HL-60 (cell line): ENCODE results near the gene PTPRN2.

Experiments used
- DNase-seq, 2 experiments: peaks; one replicate each; pipeline ENCODE4 v3.0.0-alpha.2; 2010 to 2020; ENCODE audit warnings: low read depth in 1 of 2, low spot score in 1 of 2
- H3K27ac ChIP-seq: fragments of 250-450 bp; sonication (Bioruptor Pico); replicated peaks from 2 replicates; pipeline ENCODE4 v1.5.1; 2020; ENCODE audit warnings: mild to moderate bottlenecking, moderate library complexity
- H3K27me3 ChIP-seq: fragments of 250-450 bp; sonication (Bioruptor Pico); 2 replicates; pipeline ENCODE4 v1.5.1; 2021; ENCODE audit warnings: mild to moderate bottlenecking, moderate library complexity; ENCODE audit not compliant: insufficient read depth, poor library complexity, severe bottlenecking
- H3K4me3 ChIP-seq: replicated peaks from 2 replicates; pipeline ENCODE4 v1.5.1; 2011; ENCODE audit warnings: mild to moderate bottlenecking, control low read depth, low read length; ENCODE audit not compliant: insufficient read depth
- GABPA ChIP-seq: IDR thresholded peaks from 2 replicates; pipeline ENCODE4 v1.6.1; 2012; ENCODE audit warnings: low read depth
- POLR2AphosphoS5 ChIP-seq: IDR thresholded peaks from 2 replicates; pipeline ENCODE4 v1.6.1; 2012; ENCODE audit warnings: low read depth
- SPI1 ChIP-seq: IDR thresholded peaks from 2 replicates; pipeline ENCODE4 v1.6.1; 2012; ENCODE audit warnings: low read depth, mild to moderate bottlenecking, borderline replicate concordance
- TF ChIP-seq, protein P1 (sequence below): IDR thresholded peaks from 2 replicates; pipeline ENCODE4 v1.6.1; 2012; ENCODE audit warnings: low read depth; ENCODE audit not compliant: insufficient replicate concordance
- TF ChIP-seq, protein P2 (sequence below): IDR thresholded peaks from one replicate; pipeline ENCODE4 v1.5.1; 2011; ENCODE audit warnings: low read length, control low read depth, inconsistent platforms; ENCODE audit not compliant: insufficient read depth

Gene PTPRN2

DNA sequence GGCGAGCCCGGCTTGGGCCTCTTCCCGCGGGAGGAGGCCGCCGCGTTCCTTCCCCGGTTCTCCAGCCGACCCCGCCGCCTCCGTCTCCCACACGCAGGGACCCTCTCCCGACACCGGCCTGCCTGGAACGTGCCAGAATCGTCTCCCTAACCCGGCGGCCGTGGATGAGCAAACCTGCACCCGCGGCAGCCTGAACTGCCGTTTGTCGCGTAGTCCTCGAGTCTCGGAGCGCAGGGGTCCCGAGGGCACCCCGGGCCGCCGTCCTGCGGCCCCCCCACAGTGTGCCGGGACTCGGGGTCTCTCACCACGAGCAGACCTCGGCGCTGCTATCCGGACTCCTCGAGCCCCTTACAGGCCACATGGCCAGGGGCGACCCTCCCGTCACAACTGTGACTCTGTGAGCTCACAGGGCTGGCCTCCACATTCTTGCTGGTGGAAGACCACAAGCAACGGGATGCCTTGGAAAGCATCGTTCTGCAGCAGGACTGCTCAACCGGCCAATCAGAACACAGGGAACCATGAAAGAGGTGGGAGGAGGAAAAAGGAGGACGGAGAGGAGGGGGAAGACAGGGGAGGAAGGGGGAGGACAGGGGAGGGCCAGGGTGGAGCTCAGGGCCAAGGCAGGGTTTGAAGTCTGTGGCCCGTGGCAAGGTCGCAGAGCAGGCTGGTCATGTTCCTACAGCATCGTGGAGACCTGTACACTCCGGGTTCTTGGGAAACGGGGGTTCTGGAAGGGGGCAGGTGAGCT, 973.9 kb downstream of the PTPRN2 start:
- no peaks in the 10 kb centered on the region for H3K27me3 ChIP-seq
- no peak for DNase-seq
- TF ChIP-seq GABPA = no peak
- TF ChIP-seq, protein P1, sequence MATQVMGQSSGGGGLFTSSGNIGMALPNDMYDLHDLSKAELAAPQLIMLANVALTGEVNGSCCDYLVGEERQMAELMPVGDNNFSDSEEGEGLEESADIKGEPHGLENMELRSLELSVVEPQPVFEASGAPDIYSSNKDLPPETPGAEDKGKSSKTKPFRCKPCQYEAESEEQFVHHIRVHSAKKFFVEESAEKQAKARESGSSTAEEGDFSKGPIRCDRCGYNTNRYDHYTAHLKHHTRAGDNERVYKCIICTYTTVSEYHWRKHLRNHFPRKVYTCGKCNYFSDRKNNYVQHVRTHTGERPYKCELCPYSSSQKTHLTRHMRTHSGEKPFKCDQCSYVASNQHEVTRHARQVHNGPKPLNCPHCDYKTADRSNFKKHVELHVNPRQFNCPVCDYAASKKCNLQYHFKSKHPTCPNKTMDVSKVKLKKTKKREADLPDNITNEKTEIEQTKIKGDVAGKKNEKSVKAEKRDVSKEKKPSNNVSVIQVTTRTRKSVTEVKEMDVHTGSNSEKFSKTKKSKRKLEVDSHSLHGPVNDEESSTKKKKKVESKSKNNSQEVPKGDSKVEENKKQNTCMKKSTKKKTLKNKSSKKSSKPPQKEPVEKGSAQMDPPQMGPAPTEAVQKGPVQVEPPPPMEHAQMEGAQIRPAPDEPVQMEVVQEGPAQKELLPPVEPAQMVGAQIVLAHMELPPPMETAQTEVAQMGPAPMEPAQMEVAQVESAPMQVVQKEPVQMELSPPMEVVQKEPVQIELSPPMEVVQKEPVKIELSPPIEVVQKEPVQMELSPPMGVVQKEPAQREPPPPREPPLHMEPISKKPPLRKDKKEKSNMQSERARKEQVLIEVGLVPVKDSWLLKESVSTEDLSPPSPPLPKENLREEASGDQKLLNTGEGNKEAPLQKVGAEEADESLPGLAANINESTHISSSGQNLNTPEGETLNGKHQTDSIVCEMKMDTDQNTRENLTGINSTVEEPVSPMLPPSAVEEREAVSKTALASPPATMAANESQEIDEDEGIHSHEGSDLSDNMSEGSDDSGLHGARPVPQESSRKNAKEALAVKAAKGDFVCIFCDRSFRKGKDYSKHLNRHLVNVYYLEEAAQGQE = no peak
- TF ChIP-seq SPI1 = no peak
- TF ChIP-seq POLR2AphosphoS5 = no peak
- TF ChIP-seq, protein P2, sequence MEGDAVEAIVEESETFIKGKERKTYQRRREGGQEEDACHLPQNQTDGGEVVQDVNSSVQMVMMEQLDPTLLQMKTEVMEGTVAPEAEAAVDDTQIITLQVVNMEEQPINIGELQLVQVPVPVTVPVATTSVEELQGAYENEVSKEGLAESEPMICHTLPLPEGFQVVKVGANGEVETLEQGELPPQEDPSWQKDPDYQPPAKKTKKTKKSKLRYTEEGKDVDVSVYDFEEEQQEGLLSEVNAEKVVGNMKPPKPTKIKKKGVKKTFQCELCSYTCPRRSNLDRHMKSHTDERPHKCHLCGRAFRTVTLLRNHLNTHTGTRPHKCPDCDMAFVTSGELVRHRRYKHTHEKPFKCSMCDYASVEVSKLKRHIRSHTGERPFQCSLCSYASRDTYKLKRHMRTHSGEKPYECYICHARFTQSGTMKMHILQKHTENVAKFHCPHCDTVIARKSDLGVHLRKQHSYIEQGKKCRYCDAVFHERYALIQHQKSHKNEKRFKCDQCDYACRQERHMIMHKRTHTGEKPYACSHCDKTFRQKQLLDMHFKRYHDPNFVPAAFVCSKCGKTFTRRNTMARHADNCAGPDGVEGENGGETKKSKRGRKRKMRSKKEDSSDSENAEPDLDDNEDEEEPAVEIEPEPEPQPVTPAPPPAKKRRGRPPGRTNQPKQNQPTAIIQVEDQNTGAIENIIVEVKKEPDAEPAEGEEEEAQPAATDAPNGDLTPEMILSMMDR = no peak
- no peak overlapping the region for H3K4me3 ChIP-seq
- H3K27ac ChIP-seq = no peak overlapping the region

DNA sequence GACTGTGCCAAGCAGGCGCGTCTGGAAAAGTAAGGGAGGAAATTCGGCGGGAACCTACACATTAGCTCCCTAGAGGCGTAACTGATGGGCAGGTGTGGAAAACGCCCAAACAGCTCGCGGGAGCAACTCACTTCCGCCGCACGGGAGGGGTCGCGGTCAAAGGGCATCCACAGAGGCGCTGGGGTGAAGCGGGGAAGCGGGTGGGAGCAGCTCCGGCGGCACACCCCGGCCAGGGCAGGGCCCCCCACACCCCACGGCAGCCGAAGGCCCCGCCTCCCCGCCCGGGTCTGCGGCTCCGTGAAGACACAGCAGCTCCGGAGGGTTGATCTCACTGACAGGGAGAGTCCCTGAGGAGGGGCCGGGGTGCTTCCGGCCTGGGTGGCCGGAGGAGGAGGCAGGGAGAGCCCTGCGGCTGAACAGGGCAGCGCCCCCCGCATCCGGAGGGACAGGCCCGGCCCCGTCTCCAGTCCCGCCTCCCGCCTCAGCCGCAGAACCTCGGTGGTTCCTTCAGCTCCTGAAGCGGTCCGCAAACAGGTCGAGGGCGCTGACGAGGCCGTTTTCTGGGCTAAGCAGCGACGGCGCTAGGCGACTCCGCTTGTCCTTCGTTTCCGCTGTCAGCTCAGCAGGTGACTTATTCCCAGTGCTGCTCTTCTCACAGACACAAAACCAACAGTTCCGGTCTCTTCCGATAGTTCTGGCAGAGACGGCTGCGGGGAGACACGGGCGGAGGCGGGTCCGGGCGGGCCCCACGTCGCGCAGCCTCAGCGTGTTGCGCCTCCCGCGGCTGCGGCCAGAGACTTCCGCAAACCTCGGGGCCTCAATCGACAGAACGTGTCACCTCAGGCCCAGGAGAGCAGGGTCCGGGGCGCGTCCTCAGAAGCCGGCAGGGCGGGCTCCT, 974.7 kb downstream of the PTPRN2 start:
- H3K4me3 ChIP-seq = peak overlapping the region; percentile 6; the same call in 1 of the 2 replicates
- no peak overlapping the region for H3K27ac ChIP-seq

DNA sequence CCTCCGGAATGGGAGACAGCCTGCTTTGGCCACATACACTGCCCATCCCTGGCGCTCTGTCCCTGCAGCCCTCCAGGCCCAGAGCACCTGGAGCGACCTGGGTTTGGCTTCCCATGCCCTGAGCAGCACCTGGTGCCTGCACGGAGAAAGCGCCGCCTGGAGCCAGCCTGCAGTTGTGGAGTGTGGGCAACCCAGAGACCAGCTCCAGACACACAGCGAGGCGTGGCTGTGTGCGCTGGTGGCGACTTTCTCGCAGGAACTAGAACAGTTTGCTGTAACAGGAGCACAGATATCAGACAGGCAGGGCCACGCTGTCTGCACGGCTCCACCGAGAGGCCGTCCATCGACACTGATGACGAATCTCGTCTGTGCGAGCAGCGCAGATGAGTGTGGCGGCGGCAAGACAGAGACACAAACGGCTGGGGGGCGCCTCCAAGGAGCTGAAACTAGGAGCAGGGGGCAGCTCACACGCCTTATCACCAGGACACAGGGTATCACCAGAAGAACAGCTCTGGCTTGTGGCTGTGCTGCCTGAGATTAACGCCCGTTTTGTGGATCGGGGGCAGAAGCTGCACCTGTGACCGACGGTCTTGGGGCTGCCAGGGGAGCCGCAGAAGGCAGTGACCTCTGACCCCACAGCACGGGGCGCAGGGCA, 975.5 kb downstream of the PTPRN2 start:
- no peak overlapping the region for H3K4me3 ChIP-seq
- H3K27ac ChIP-seq = no peak overlapping the region
- no peak for DNase-seq
- no peaks in the 10 kb centered on the region for H3K27me3 ChIP-seq
- no peak for TF ChIP-seq GABPA
- TF ChIP-seq, protein P1 = no peak
- TF ChIP-seq, protein P2 = no peak
- TF ChIP-seq SPI1 = no peak
- TF ChIP-seq POLR2AphosphoS5 = no peak

More for the DNA sequence above, 974.7 kb downstream of the PTPRN2 start:
- no peaks in the 10 kb centered on the region for H3K27me3 ChIP-seq
- DNase-seq = peak; percentile 11 to 35
- TF ChIP-seq GABPA = no peak
- peak; percentile 50; the same call in 1 of the 2 replicates for TF ChIP-seq SPI1
- no peak for TF ChIP-seq POLR2AphosphoS5

DNA sequence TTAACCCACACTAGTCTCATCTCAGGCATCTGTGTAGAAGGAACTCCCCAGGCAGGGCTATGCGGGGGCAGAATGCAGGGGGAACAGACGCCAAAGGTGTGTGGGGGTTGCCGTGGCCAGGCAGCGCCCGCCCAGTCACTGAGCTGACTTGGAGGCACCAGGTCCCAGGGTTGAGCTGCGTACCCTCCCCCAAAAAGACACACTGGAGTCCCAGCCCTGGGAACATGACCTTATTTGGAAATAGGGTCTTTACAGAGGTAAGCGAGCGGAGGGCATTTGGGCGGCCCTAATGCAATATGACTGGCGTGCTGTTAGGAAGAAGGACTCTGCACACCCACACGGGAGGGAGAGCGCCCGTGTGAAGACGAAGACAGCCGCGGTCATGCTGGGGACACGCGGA, 976.3 kb downstream of the PTPRN2 start:
- no peak overlapping the region for H3K27ac ChIP-seq
- no peaks in the 10 kb centered on the region for H3K27me3 ChIP-seq
- TF ChIP-seq GABPA = no peak
- TF ChIP-seq SPI1 = no peak
- TF ChIP-seq, protein P2 = no peak
- TF ChIP-seq, protein P1 = no peak
- no peak for TF ChIP-seq POLR2AphosphoS5
- no peak for DNase-seq
- H3K4me3 ChIP-seq = no peak overlapping the region
